HEK293 (cell line): ENCODE results near the gene TAS1R3.

Source experiments
- CTCF ChIA-PET: fragments of 350-600 bp; formaldehyde crosslinking; extraction: SDS; loops from one replicate; lab custom pipeline; 2021; ENCODE audit warnings: antibody characterized with exemption; lab: Yijun Ruan, JAX
- POLR2A ChIA-PET: fragments of 300-600 bp; formaldehyde crosslinking; extraction: SDS; loops from one replicate; lab custom pipeline; 2020; ENCODE audit warnings: antibody characterized with exemption, inconsistent platforms; lab: Yijun Ruan, JAX
- H3K27ac ChIP-seq: fragments of 200-500 bp; sonication (Bioruptor generic); 2 replicates; pipeline ENCODE4 v1.5.1; 2014; ENCODE audit warnings: low read depth, low read length, control low read depth, inconsistent platforms; ENCODE audit errors: extremely low read depth
- H3K36me3 ChIP-seq, 2 experiments: fragments of 200-500 bp in 1 of 2; sonication (Bioruptor generic) in 1 of 2; 1 replicate in 1 of 2; 2 replicates in 1 of 2; pipeline ENCODE4 v1.5.1; 2014 to 2017; ENCODE audit warnings: inconsistent platforms in 2 of 2, low read length in 2 of 2; ENCODE audit not compliant: control insufficient read depth in 2 of 2, insufficient read depth in 1 of 2
- H3K4me1 ChIP-seq: fragments of 200-500 bp; sonication (Bioruptor generic); 2 replicates; pipeline ENCODE4 v1.5.1; 2014; ENCODE audit warnings: mild to moderate bottlenecking, low read length, inconsistent platforms; ENCODE audit not compliant: control insufficient read depth, insufficient read depth
- H3K4me3 ChIP-seq: 2 replicates; pipeline ENCODE4 v1.5.1; 2011; ENCODE audit warnings: low read depth, mild to moderate bottlenecking, control low read depth, low read length, moderate library complexity
- H3K9me3 ChIP-seq: fragments of 200-500 bp; sonication (Bioruptor generic); 2 replicates; pipeline ENCODE4 v1.5.1; 2014; ENCODE audit warnings: low read depth, low read length, inconsistent platforms; ENCODE audit not compliant: control insufficient read depth, insufficient read depth
- BCL11A ChIP-seq: fragments of 450-650 bp; formaldehyde crosslinking; IDR thresholded peaks from 2 replicates; pipeline ENCODE4 v1.5.1; 2016; ENCODE audit warnings: low read depth, missing biosample characterization, missing genetic modification characterization
- BCL11B ChIP-seq: fragments of 450-650 bp; formaldehyde crosslinking; IDR thresholded peaks from 2 replicates; pipeline ENCODE4 v1.5.1; 2016; ENCODE audit warnings: low read depth, missing biosample characterization, missing genetic modification characterization
- CTCF ChIP-seq: fragments of 450-650 bp; formaldehyde crosslinking; IDR thresholded peaks from 2 replicates; pipeline ENCODE4 v1.5.1; 2016; ENCODE audit warnings: missing biosample characterization, missing genetic modification characterization
- GLIS1 ChIP-seq: fragments of 450-650 bp; formaldehyde crosslinking; IDR thresholded peaks from 2 replicates; pipeline ENCODE4 v1.5.1; 2016; ENCODE audit warnings: missing biosample characterization, missing genetic modification characterization
- GLIS2 ChIP-seq: fragments of 450-650 bp; formaldehyde crosslinking; IDR thresholded peaks from 2 replicates; pipeline ENCODE4 v1.5.1; 2016; ENCODE audit warnings: missing biosample characterization, missing genetic modification characterization
- KLF1 ChIP-seq: fragments of 450-650 bp; formaldehyde crosslinking; IDR thresholded peaks from 2 replicates; pipeline ENCODE4 v1.5.1; 2016; ENCODE audit warnings: missing biosample characterization, missing genetic modification characterization
- KLF17 ChIP-seq: fragments of 450-650 bp; formaldehyde crosslinking; IDR thresholded peaks from 2 replicates; pipeline ENCODE4 v1.5.1; 2016; ENCODE audit warnings: missing biosample characterization, missing genetic modification characterization
- KLF8 ChIP-seq: fragments of 450-650 bp; formaldehyde crosslinking; IDR thresholded peaks from 2 replicates; pipeline ENCODE4 v1.5.1; 2016; ENCODE audit warnings: missing biosample characterization, missing genetic modification characterization
- KLF9 ChIP-seq: fragments of 450-650 bp; formaldehyde crosslinking; IDR thresholded peaks from 2 replicates; pipeline ENCODE4 v1.5.1; 2016; ENCODE audit warnings: missing biosample characterization, missing genetic modification characterization, low read depth
- TCF7L2 ChIP-seq: IDR thresholded peaks from 2 replicates; pipeline ENCODE4 v1.6.1; 2011; ENCODE audit warnings: low read depth, mild to moderate bottlenecking, inconsistent platforms, low read length, moderate library complexity, borderline replicate concordance
- ZBTB20 ChIP-seq: fragments of 450-650 bp; formaldehyde crosslinking; IDR thresholded peaks from 2 replicates; pipeline ENCODE4 v1.5.1; 2016; ENCODE audit warnings: missing biosample characterization, missing genetic modification characterization
- ZFP37 ChIP-seq: fragments of 450-650 bp; formaldehyde crosslinking; IDR thresholded peaks from 2 replicates; pipeline ENCODE4 v1.5.1; 2016; ENCODE audit warnings: missing biosample characterization, missing genetic modification characterization
- ZNF146 ChIP-seq: fragments of 450-650 bp; formaldehyde crosslinking; IDR thresholded peaks from 2 replicates; pipeline ENCODE4 v1.5.1; 2016; ENCODE audit warnings: missing biosample characterization, missing genetic modification characterization
- ZNF157 ChIP-seq: fragments of 450-650 bp; formaldehyde crosslinking; IDR thresholded peaks from 2 replicates; pipeline ENCODE4 v1.5.1; 2016; ENCODE audit warnings: missing biosample characterization, missing genetic modification characterization
- ZNF16 ChIP-seq: fragments of 450-650 bp; formaldehyde crosslinking; IDR thresholded peaks from 2 replicates; pipeline ENCODE4 v1.5.1; 2016; ENCODE audit warnings: low read depth, missing biosample characterization, missing genetic modification characterization
- ZNF18 ChIP-seq: fragments of 450-650 bp; formaldehyde crosslinking; IDR thresholded peaks from 2 replicates; pipeline ENCODE4 v1.5.1; 2016; ENCODE audit warnings: missing biosample characterization, missing genetic modification characterization
- ZNF211 ChIP-seq: fragments of 450-650 bp; formaldehyde crosslinking; IDR thresholded peaks from 2 replicates; pipeline ENCODE4 v1.5.1; 2016; ENCODE audit warnings: low read depth, missing biosample characterization, missing genetic modification characterization
- ZNF223 ChIP-seq: fragments of 450-650 bp; formaldehyde crosslinking; IDR thresholded peaks from 2 replicates; pipeline ENCODE4 v1.5.1; 2016; ENCODE audit warnings: missing biosample characterization, missing genetic modification characterization
- ZNF23 ChIP-seq: fragments of 450-650 bp; formaldehyde crosslinking; IDR thresholded peaks from 2 replicates; pipeline ENCODE4 v1.5.1; 2016; ENCODE audit warnings: missing biosample characterization, missing genetic modification characterization, borderline replicate concordance
- ZNF280C ChIP-seq: fragments of 450-650 bp; formaldehyde crosslinking; IDR thresholded peaks from 2 replicates; pipeline ENCODE4 v1.5.1; 2016; ENCODE audit warnings: missing biosample characterization, missing genetic modification characterization
- ZNF37A ChIP-seq: fragments of 450-650 bp; IDR thresholded peaks from 2 replicates; pipeline ENCODE4 v1.5.1; 2018; ENCODE audit warnings: missing biosample characterization, missing genetic modification characterization
- ZNF404 ChIP-seq: fragments of 450-650 bp; formaldehyde crosslinking; IDR thresholded peaks from 2 replicates; pipeline ENCODE4 v1.5.1; 2017; ENCODE audit warnings: missing biosample characterization, missing genetic modification characterization
- ZNF555 ChIP-seq: fragments of 450-650 bp; formaldehyde crosslinking; conservative IDR thresholded peaks from 2 replicates; pipeline ENCODE4 v1.5.1; 2017; ENCODE audit warnings: missing biosample characterization, mild to moderate bottlenecking, missing genetic modification characterization, inconsistent platforms
- ZNF837 ChIP-seq: fragments of 450-650 bp; formaldehyde crosslinking; IDR thresholded peaks from 2 replicates; pipeline ENCODE4 v1.5.1; 2016; ENCODE audit warnings: missing biosample characterization, missing genetic modification characterization
- ZSCAN16 ChIP-seq: fragments of 450-650 bp; formaldehyde crosslinking; IDR thresholded peaks from 2 replicates; pipeline ENCODE4 v1.5.1; 2016; ENCODE audit warnings: missing biosample characterization, missing genetic modification characterization

The TAS1R3 gene

GRCh38 chr1:1345384-1345783, 14.3 kb downstream of the TAS1R3 start:
- Histone ChIP-seq H3K9me3 (no peaks in the 10 kb centered on the region), H3K4me1 (peaks cover 7% of the 10 kb centered on the region), H3K4me3 (no peak overlapping the region), H3K36me3 (peaks cover 0 to 43% of the 10 kb centered on the region in 2 experiments; a peak in 2 of 3 replicates), H3K27ac (no peak overlapping the region)
- TF ChIP-seq KLF1 (tag by site-specific recombination) (peak; percentile 87), KLF8 (tag by site-specific recombination) (peak; percentile 60), GLIS2 (tag by site-specific recombination) (peak; percentile 23; the same call in 1 of the 2 replicates), ZNF16 (tag by site-specific recombination) (no peak), GLIS1 (tag by site-specific recombination) (peak; percentile 60)
- POLR2A ChIA-PET, result interaction anchor here (0.6 kb wide), 1 partner anchor 139 kb away, joined by 3 read pairs; no protein-coding TSS in a partner anchor
- CTCF ChIA-PET, result interaction anchor here (0.5 to 3.5 kb wide), 5 partner anchors 19 to 223 kb away, joined by 3 to 18 read pairs (median 3); no protein-coding TSS in a partner anchor

- Histone ChIP-seq H3K9me3 (no peaks in the 10 kb centered on the region), H3K4me3 (no peak overlapping the region)
- POLR2A ChIA-PET, result interaction anchor here (0.6 to 1.0 kb wide), 2 partner anchors 9 to 140 kb away, joined by 3 read pairs; no protein-coding TSS in a partner anchor
- CTCF ChIA-PET, result interaction anchor here (0.5 to 3.5 kb wide), 3 partner anchors 27 to 224 kb away, joined by 3 to 18 read pairs (median 3); no protein-coding TSS in a partner anchor
- TF ChIP-seq ZNF146 (tag by site-specific recombination) (no peak), GLIS2 (tag by site-specific recombination) (0 out of 2 replicates have a peak, but pooled peaks have one; percentile 6), ZBTB20 (tag by site-specific recombination) (no peak), BCL11B (tag by site-specific recombination) (peak; percentile 51; the same call in 1 of the 2 replicates), ZNF23 (tag by site-specific recombination) (no peak), ZNF223 (tag by site-specific recombination) (peak; percentile 65; the same call in 1 of the 2 replicates), BCL11A (tag by site-specific recombination) (0 out of 2 replicates have a peak, but pooled peaks have one; percentile 45)
- TF ChIP-seq, all 188 proteins: peak for 4
- Histone ChIP-seq H3K4me1 (peaks cover 7% of the 10 kb centered on the region), H3K36me3 (peaks cover 0 to 37% of the 10 kb centered on the region in 2 experiments; a peak in 2 of 3 replicates), H3K27ac (no peak overlapping the region)
Measured at GRCh38 chr1:1345860-1346500, 14.9 kb downstream of the TAS1R3 start.

GRCh38 chr1:1346501-1346890, 15.4 kb downstream of the TAS1R3 start:
- Histone ChIP-seq H3K4me3 (no peak overlapping the region), H3K9me3 (no peaks in the 10 kb centered on the region), H3K27ac (no peak overlapping the region), H3K4me1 (peaks cover 7% of the 10 kb centered on the region), H3K36me3 (peaks cover 0 to 32% of the 10 kb centered on the region in 2 experiments; a peak in 2 of 3 replicates)
- POLR2A ChIA-PET, result interaction anchor here (1.0 kb wide), 1 partner anchor 10 kb away, joined by 3 read pairs; no protein-coding TSS in a partner anchor
- CTCF ChIA-PET, result interaction anchor here (3.5 kb wide), 1 partner anchor 26 kb away, joined by 18 read pairs; no protein-coding TSS in a partner anchor
- TF ChIP-seq CTCF (tag by site-specific recombination) (no peak), KLF17 (no peak), ZNF404 (tag by site-specific recombination) (no peak), ZNF37A (tag by site-specific recombination) (no peak), ZNF837 (tag by site-specific recombination) (no peak), ZNF555 (tag by site-specific recombination) (no peak), ZFP37 (tag by site-specific recombination) (no peak), TCF7L2 (no peak), ZSCAN16 (no peak), ZNF18 (tag by site-specific recombination) (no peak), ZNF157 (tag by site-specific recombination) (no peak), ZNF280C (no peak), KLF9 (no peak), ZNF211 (no peak)
